ENCODE measurements around the gene ZFAND3.

Gene ZFAND3

DNA sequence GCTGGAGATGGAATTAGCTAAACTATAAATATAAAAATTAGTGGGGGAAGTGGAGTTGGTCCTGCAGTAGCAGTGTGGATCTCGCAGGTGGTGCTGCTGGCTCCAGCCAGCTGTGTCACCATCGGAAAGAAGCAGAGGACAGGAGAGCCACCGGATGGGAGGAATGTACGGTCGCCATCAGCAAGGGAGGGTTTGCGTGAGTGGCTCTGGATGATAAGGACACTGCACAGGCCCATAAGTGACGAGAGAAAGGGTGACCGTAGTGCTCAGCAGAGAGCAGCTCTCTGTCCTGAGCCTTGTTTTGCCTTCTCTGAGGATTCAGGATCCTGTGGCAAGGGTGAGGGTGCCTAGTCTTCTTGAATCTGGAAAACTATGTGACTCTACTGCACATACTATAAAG, 378.7 kb downstream of the ZFAND3 start:
- Histone ChIP-seq H3K4me1 (ENCODE audit: control insufficient read depth, insufficient read depth, low read length) (no peaks in the 10 kb centered on the region), H3K4me3 (ENCODE audit: low read length) (no peak overlapping the region), H3K27me3 (ENCODE audit: control insufficient read depth, insufficient read depth, low read length) (no peaks in the 10 kb centered on the region), H3K36me3 (ENCODE audit: control insufficient read depth, insufficient read depth, low read length) (no peaks in the 10 kb centered on the region), H3K27ac (ENCODE audit: low read length) (no peak overlapping the region), H3K9me3 (ENCODE audit: control insufficient read depth, insufficient read depth, low read length) (no peaks in the 10 kb centered on the region)
- WGBS (ENCODE audit: insufficient coverage, insufficient read length), result no CpG with 5 or more reads among the region's 8 CpGs
- DNase-seq (ENCODE audit: low read depth, low spot score), result no peak

All from iPS DF 6.9 (cell line).